Mesendoderm (in vitro differentiated cells): Measurements from ENCODE around the gene ERV3-1.
"Not testable (repeated sequence)": the region's sequence is repeated elsewhere in the genome, so short reads cannot be mapped to it uniquely, and the experiment has no call there.

Experiments used
- DNase-seq: peaks from one replicate; pipeline ENCODE4 v3.0.0; 2013
- H2AK5ac ChIP-seq: 2 replicates; pipeline ENCODE4 v1.6.1; 2013; ENCODE audit warnings: low read length, inconsistent platforms
- H2BK120ac ChIP-seq: 2 replicates; pipeline ENCODE4 v1.6.1; 2013; ENCODE audit warnings: low read depth, mild to moderate bottlenecking, low read length, moderate library complexity, mixed read lengths
- H2BK15ac ChIP-seq: replicated peaks from 2 replicates; pipeline ENCODE4 v1.6.1; 2013; ENCODE audit warnings: low read depth, mild to moderate bottlenecking, moderate library complexity
- H2BK5ac ChIP-seq: 2 replicates; pipeline ENCODE4 v1.6.1; 2013; ENCODE audit warnings: low read length, inconsistent platforms
- H3K18ac ChIP-seq: 2 replicates; pipeline ENCODE4 v1.6.1; 2013; ENCODE audit warnings: mild to moderate bottlenecking, low read length, mixed read lengths
- H3K23ac ChIP-seq: one replicate; pipeline ENCODE4 v1.6.1; 2013; ENCODE audit warnings: low read length
- H3K27ac ChIP-seq: 2 replicates; pipeline ENCODE4 v1.5.1; 2013; ENCODE audit warnings: low read depth, mild to moderate bottlenecking, inconsistent platforms, low read length, moderate library complexity
- H3K27me3 ChIP-seq: 2 replicates; pipeline ENCODE4 v1.6.1; 2013; ENCODE audit warnings: low read length, control low read depth, mild to moderate bottlenecking, inconsistent platforms; ENCODE audit not compliant: insufficient read depth, poor library complexity
- H3K36me3 ChIP-seq: 2 replicates; pipeline ENCODE4 v1.6.1; 2013; ENCODE audit warnings: low read length, inconsistent platforms; ENCODE audit not compliant: control insufficient read depth, insufficient read depth
- H3K4ac ChIP-seq: one replicate; pipeline ENCODE4 v1.6.1; 2013; ENCODE audit warnings: low read depth, mild to moderate bottlenecking, low read length, moderate library complexity
- H3K4me1 ChIP-seq: 2 replicates; pipeline ENCODE4 v1.6.1; 2013; ENCODE audit warnings: low read depth, low read length, inconsistent platforms; ENCODE audit not compliant: control insufficient read depth
- H3K4me2 ChIP-seq: 2 replicates; pipeline ENCODE4 v1.6.1; 2013; ENCODE audit warnings: low read length
- H3K4me3 ChIP-seq: 2 replicates; pipeline ENCODE4 v1.5.1; 2013; ENCODE audit warnings: mild to moderate bottlenecking, low read length
- H3K56ac ChIP-seq: one replicate; pipeline ENCODE4 v1.6.1; 2013; ENCODE audit warnings: low read length
- H3K79me1 ChIP-seq: 2 replicates; pipeline ENCODE4 v1.6.1; 2013; ENCODE audit warnings: low read length, inconsistent platforms
- H3K79me2 ChIP-seq: 2 replicates; pipeline ENCODE4 v1.6.1; 2013; ENCODE audit warnings: mild to moderate bottlenecking, low read length; ENCODE audit not compliant: control insufficient read depth, insufficient read depth
- H3K9ac ChIP-seq: 2 replicates; pipeline ENCODE4 v1.6.1; 2013; ENCODE audit warnings: low read length, inconsistent platforms
- H4K5ac ChIP-seq: one replicate; pipeline ENCODE4 v1.6.1; 2013; ENCODE audit warnings: low read length
- H4K8ac ChIP-seq: one replicate; pipeline ENCODE4 v1.6.1; 2013; ENCODE audit warnings: low read depth, mild to moderate bottlenecking, control low read depth, low read length, moderate library complexity
- WGBS: extraction: QIAGEN DNeasy Blood & Tissue Kit; methylation state at CpG from one replicate; pipeline ENCODE4 v1.1.7; 2013; ENCODE audit warnings: low lambda C conversion rate, missing lambda C conversion rate; ENCODE audit not compliant: insufficient coverage; ENCODE audit errors: extremely low coverage; 5-methylcytosine and 5-hydroxymethylcytosine counted together

ERV3-1 gene

DNA sequence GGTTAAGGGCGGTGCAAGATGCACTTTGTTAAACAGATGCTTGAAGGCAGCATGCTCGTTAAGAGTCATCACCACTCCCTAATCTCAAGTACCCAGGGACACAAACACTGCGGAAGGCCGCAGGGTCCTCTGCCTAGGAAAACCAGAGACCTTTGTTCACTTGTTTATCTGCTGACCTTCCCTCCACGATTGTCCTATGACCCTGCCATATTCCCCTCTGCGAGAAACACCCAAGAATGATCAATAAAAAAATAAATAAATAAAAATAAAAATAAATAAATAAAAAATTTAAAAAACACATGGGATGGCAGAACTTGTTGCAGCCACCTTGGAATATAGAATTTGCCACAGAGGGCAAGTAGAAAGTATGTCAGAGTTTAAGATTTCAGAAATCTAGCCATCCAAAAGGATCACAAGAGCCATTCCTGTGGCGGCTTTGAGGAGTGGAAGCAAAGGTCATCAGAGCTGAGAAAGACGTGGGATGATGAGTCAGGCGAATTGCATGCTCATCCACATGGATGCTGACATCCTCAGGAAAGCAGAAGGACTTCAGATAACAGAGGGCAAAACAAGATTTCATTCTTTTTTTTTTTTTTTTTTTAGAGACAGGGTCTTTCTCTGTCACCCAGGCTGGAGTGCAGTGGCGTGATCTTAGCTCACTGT, 27.8 kb upstream of the ERV3-1 start:
- H2BK120ac ChIP-seq, H4K5ac ChIP-seq, DNase-seq, H3K4me3 ChIP-seq, H3K79me2 ChIP-seq, H2BK15ac ChIP-seq, H3K79me1 ChIP-seq, H3K4me2 ChIP-seq, H3K4ac ChIP-seq, H3K9ac ChIP-seq, H3K27me3 ChIP-seq, H3K56ac ChIP-seq, H2BK5ac ChIP-seq, H2AK5ac ChIP-seq, H3K23ac ChIP-seq, H3K27ac ChIP-seq, H4K8ac ChIP-seq, H3K18ac ChIP-seq, H3K36me3 ChIP-seq, H3K4me1 ChIP-seq: not testable (repeated sequence)
- no CpG with 5 or more reads among the region's 10 CpGs for WGBS

DNA sequence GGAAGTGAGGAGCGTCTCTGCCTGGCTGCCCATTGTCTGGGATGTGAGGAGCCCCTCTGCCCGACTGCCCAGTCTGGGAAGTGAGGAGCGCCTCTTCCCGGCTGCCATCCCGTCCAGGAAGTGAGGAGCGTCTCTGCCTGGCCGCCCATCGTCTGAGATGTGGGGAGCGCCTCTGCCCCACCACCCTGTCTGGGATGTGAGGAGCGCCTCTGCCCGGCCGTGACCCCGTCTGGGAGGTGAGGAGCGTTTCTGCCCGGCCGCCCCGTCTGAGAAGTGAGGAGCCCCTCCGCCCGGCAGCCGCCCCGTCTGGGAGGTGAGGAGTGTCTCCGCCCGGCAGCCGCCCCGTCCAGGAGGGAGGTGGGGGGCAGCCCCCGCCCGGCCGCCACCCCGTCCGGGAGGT, 26.9 kb upstream of the ERV3-1 start:
- not testable (repeated sequence) for H2AK5ac ChIP-seq, H3K4me2 ChIP-seq, H3K4me1 ChIP-seq, H2BK120ac ChIP-seq, H3K36me3 ChIP-seq, H3K79me2 ChIP-seq, H3K4me3 ChIP-seq, H3K56ac ChIP-seq, H2BK5ac ChIP-seq, H3K23ac ChIP-seq, H3K27ac ChIP-seq, DNase-seq, H3K18ac ChIP-seq, H3K27me3 ChIP-seq, H3K4ac ChIP-seq, H3K9ac ChIP-seq, H4K5ac ChIP-seq, H2BK15ac ChIP-seq, H3K79me1 ChIP-seq, H4K8ac ChIP-seq
- WGBS, result no CpG with 5 or more reads among the region's 30 CpGs

DNA sequence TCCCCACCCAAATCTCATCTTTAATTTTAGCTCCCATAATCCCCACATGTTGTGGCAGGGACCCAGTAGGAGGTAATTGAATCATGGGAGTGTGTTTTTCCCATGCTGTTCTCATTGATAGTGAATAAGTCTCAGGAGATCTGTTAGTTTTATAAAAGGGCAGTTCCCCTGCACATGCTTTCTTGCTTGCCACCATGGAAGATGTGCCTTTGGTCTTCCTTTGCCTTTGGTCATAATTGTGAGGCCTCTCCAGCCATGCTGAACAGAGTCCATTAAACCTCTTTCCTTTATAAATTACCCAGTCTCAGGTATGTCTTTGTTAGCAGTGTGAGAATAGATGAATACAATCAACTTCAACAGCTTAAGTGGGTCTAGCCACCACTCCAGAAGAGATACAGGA, 18.5 kb upstream of the ERV3-1 start:
- H3K27ac ChIP-seq, H3K4me2 ChIP-seq, H3K56ac ChIP-seq, H3K4me3 ChIP-seq, H3K18ac ChIP-seq, H2AK5ac ChIP-seq, H3K79me2 ChIP-seq, H3K9ac ChIP-seq, H4K8ac ChIP-seq, H3K4me1 ChIP-seq, H3K79me1 ChIP-seq, H3K36me3 ChIP-seq, H3K4ac ChIP-seq, H3K27me3 ChIP-seq, H2BK120ac ChIP-seq, H4K5ac ChIP-seq, H3K23ac ChIP-seq, H2BK5ac ChIP-seq, DNase-seq, H2BK15ac ChIP-seq: not testable (repeated sequence)

DNA sequence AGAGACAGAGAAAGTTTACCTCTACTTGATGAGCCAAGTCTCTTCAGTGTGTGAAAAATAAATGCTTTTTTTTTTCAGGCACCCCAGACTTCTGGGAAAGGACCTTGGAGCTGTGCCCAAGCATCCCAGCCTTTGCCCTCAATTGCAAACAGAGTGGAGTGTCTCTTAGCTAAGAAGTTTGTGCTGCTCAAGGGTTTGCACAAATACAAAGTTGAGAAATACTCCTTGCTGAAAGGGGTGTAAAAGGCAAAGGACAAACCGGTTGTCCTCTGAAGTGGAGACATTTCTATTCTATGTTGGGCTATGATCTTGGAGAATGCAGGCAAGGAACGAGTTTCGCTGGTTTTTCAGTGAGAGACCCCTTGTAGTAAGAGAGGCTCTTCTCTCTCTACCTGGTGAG, 14.5 kb upstream of the ERV3-1 start:
- H3K9ac ChIP-seq, H3K4ac ChIP-seq, H2AK5ac ChIP-seq, DNase-seq, H4K8ac ChIP-seq, H3K23ac ChIP-seq, H3K36me3 ChIP-seq, H3K4me1 ChIP-seq, H3K27ac ChIP-seq, H3K18ac ChIP-seq, H3K27me3 ChIP-seq, H3K4me2 ChIP-seq, H4K5ac ChIP-seq, H2BK120ac ChIP-seq, H3K56ac ChIP-seq, H2BK5ac ChIP-seq, H3K79me1 ChIP-seq, H2BK15ac ChIP-seq, H3K79me2 ChIP-seq, H3K4me3 ChIP-seq: not testable (repeated sequence)
- WGBS, result no CpG with 5 or more reads among the region's 3 CpGs

DNA sequence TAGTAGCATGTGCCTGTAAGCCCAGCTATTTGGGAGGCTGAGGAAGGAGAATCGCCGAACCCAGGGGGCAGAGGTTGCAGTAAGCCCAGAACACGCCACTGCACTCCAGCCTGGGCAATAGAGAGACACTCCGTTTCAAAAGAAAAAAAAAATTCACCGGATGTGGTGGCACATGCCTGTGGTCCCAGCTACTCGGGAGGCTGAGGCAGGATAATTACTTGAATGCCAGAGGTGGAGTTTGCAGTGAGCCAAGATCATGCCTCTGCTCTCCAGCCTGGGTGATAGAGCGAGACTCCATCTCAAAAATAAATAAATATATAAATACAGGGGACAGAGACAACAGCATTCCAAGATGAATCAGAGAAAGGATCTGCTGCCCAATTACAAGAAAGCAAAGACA, 3.4 kb upstream of the ERV3-1 start:
- not testable (repeated sequence) for H3K79me1 ChIP-seq, H3K4ac ChIP-seq, H4K5ac ChIP-seq, H2BK120ac ChIP-seq, H3K27ac ChIP-seq, H4K8ac ChIP-seq, H3K9ac ChIP-seq, H3K23ac ChIP-seq, H3K4me3 ChIP-seq, H2BK15ac ChIP-seq, H3K4me2 ChIP-seq, DNase-seq, H3K4me1 ChIP-seq, H3K18ac ChIP-seq, H3K79me2 ChIP-seq, H3K36me3 ChIP-seq, H2AK5ac ChIP-seq, H3K27me3 ChIP-seq, H2BK5ac ChIP-seq, H3K56ac ChIP-seq
- no CpG with 5 or more reads among the region's 7 CpGs for WGBS

DNA sequence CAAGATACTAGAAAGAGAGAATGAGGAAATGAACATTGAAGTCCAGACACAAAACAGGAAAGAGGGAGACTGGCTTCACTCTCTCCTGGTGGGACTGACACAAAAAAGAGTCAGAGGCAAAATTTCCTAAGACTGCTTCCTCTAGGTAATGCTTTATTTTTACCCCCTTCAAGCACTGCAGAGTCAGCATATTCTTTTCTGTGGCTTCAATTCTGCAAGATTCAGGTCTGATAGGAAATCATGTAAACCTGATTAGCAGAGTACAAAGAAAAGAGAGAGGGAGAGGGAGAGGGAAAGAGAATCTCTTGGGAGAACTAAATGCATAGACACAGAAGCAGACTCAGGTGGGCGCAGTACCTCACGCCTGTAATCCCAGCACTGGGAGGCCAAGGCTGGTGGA, 2.9 kb upstream of the ERV3-1 start:
- DNase-seq, H2AK5ac ChIP-seq, H4K8ac ChIP-seq, H3K4ac ChIP-seq, H3K79me1 ChIP-seq, H4K5ac ChIP-seq, H3K23ac ChIP-seq, H2BK15ac ChIP-seq, H3K4me3 ChIP-seq, H3K18ac ChIP-seq, H3K79me2 ChIP-seq, H3K4me1 ChIP-seq, H3K56ac ChIP-seq, H3K27me3 ChIP-seq, H2BK120ac ChIP-seq, H3K4me2 ChIP-seq, H3K9ac ChIP-seq, H3K36me3 ChIP-seq, H3K27ac ChIP-seq, H2BK5ac ChIP-seq: not testable (repeated sequence)
- no CpG with 5 or more reads among the region's 2 CpGs for WGBS
